LNCaP clone FGC (cell line): ENCODE measurements around the gene SLC25A21.

Source experiments
- DNase-seq: peaks from one replicate; pipeline ENCODE4 v3.0.0-alpha.2; 2011; ENCODE audit warnings: low read depth
- H3K4me3 ChIP-seq: 2 replicates; pipeline ENCODE4 v1.5.1; 2011; ENCODE audit warnings: mild to moderate bottlenecking, low read depth, low read length, control low read depth
- TF ChIP-seq, protein P1 (sequence below): IDR thresholded peaks from 2 replicates; pipeline ENCODE4 v1.5.1; 2012; ENCODE audit warnings: mild to moderate bottlenecking; ENCODE audit not compliant: control insufficient read depth, insufficient read depth; ENCODE audit errors: extremely low read depth

Gene SLC25A21

DNA sequence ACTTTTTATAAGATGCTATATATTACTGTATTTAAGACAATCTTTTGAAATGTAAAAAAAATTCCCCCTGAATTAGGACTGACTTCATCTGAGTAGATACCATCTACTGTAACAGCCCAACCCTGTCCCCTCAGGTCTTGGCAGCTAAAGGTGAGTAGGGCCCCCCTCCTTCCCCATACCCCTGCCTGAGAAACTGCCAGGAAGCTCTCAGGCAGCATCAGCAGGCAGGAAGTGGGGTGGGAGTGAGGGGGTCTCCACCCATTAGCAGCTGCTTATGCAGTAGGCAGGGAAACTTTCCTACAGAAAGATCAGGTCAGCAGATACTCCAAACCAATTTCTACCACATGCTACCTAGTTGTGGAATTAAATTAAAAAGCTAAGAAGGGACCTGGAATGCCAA is 448.2 kb downstream of the SLC25A21 start:
- TF ChIP-seq, protein P1, sequence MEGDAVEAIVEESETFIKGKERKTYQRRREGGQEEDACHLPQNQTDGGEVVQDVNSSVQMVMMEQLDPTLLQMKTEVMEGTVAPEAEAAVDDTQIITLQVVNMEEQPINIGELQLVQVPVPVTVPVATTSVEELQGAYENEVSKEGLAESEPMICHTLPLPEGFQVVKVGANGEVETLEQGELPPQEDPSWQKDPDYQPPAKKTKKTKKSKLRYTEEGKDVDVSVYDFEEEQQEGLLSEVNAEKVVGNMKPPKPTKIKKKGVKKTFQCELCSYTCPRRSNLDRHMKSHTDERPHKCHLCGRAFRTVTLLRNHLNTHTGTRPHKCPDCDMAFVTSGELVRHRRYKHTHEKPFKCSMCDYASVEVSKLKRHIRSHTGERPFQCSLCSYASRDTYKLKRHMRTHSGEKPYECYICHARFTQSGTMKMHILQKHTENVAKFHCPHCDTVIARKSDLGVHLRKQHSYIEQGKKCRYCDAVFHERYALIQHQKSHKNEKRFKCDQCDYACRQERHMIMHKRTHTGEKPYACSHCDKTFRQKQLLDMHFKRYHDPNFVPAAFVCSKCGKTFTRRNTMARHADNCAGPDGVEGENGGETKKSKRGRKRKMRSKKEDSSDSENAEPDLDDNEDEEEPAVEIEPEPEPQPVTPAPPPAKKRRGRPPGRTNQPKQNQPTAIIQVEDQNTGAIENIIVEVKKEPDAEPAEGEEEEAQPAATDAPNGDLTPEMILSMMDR: no peak
- no peak overlapping the region for H3K4me3 ChIP-seq
- DNase-seq: no peak

DNA sequence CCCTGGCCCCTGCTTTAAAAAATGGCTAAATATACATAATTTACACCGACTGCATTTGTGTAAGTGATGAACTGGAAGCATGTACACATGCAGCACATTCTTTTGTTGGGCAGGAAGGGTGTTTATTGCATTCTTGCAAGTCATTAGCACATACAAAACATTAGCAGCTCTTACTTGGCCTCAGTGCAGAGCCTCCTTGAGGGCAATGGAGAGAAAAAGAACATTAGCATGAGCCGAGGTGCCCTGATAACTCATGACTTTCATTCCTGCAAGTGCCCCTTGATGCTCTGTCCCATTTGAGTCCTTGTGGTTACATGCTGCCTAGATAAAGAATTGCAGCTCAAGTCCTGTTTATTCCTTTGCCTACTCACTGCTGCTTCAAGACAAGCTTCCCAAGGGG is 448.9 kb downstream of the SLC25A21 start:
- no peak for DNase-seq
- TF ChIP-seq, protein P1: no peak

DNA sequence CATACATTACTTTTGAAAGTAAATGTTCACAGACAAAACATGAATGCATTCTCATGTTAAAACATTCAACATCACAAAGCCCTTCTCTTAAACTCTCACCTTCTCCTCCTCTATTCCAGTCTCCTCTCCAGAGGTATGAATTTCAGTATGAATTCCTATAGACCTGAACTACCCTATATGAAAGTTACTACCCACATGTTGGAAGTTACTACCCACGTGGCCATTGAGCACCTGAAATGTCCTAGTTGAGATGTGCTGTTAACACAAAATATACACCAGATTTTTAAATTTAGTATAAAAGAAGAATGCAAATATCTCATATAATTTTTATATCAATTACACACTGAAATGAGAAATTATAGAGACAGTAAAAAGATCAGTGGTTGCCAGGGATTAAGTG is 450.5 kb downstream of the SLC25A21 start:
- TF ChIP-seq, protein P1: no peak
- no peak for DNase-seq
- H3K4me3 ChIP-seq: no peak overlapping the region

More for the DNA sequence above, 448.9 kb downstream of the SLC25A21 start:
- H3K4me3 ChIP-seq: no peak overlapping the region

DNA sequence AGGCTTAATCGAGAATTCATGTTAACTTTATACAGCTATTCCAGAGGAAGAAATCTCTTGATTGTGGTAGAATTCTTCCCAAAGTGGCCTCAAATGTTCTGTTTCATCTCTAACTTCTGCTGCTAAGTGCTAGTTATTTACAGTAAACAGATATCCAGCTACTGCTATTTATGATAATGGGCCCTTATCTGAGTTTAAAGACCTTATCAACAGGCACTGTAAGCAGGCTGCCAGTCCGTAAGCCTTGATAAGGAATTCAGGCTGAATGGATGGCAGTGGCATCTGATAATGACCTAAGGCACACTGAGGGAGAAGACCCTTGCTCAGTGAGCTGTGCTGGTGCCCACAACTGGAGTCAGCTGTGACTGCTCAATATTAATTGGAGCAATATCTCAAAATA is 451.7 kb downstream of the SLC25A21 start:
- H3K4me3 ChIP-seq: no peak overlapping the region
- DNase-seq: no peak
- TF ChIP-seq, protein P1: no peak

DNA sequence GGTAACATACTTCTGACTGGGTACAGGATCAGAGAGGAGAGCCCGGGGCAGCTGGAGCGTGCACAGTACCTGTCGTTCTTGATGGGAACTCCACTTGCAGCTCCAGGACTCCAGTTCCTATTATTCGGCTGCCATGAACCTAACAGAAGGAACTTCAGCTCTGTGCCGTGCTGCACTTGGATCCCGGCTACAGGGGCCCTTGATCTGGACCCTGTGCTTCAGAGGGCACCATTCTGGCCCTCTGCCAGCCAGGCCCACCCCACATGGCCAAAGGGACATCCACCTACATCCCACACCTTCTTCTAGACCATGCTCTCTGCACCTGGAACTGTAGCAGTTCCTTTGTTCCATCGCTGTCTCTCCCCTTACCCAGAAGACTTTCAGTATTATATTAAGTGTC is 452.6 kb downstream of the SLC25A21 start:
- H3K4me3 ChIP-seq: no peak overlapping the region
- TF ChIP-seq, protein P1: no peak
- DNase-seq: no peak

DNA sequence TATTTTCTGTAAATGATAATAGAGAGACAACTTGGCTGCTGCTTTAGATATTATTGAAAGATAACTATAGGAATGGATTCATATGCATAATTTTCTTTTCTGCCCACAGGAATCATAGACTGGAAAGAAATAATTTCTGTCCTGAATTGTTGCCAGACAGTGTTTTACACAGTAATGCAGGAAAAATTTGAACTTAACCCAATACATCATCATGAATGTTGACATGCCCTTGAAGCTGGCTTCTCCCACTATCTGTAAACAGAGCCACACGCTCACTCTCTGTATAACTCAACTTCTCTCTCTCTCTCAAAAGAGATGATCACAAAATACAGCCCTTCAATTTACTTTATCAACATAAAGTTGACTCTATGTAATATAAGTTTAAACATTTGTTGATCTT is 454.2 kb downstream of the SLC25A21 start:
- no peak for DNase-seq
- H3K4me3 ChIP-seq: no peak overlapping the region
- TF ChIP-seq, protein P1: no peak

DNA sequence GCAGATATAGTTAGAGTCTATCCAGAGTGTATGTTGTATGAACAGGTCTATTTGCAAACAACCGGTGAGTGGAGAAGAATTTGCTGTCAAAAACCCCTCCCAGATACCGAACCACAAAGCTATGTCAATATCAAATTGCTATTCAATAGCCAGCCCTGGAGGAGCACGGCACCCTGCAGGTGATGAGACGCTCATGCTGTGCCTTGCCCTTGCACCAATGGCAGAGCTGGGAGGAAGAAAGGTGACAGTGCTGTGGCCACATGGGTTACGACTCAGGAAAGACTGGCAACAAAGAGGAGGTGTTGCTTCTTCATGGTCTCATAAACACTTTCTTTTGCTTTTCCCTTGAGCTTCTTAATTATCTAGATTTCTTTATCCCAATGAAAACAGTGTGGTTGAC is 455.0 kb downstream of the SLC25A21 start:
- TF ChIP-seq, protein P1: no peak
- DNase-seq: no peak
- no peak overlapping the region for H3K4me3 ChIP-seq
